ENCODE measurements around the gene NRXN2.

DNA sequence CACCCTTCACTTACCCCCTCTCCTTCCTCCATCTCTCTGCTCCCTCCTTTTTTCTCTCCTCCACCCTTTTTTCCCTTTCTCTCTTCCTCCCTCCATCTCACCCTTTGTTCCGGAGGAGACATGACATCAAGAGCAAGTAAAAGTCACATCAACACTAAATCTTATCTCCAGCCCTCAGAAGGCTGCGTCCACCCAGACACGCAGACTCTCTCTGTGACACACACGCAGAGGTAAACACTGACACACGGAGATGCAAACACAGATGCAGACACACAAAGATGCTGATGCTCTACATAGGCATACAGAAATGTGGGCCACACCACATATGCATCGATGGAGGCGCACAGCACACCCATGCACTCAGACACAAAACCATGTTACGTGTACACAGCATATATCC lies 27.0 kb downstream of the NRXN2 start:
- no peak for TF ChIP-seq CTCF (IDR thresholded peaks at IDR 0.05)
- no peak for TF ChIP-seq POLR2A (IDR thresholded peaks at IDR 0.05)

Data from heart left ventricle (tissue), 13 donors.